Ureter (tissue), 1 donor: ENCODE measurements around the gene CAPZA1. TPM values are rescaled to one million over a fixed set of nuclear protein-coding genes. Genes with fewer than 3 reads are reported as not detected.

Experiments
- DNase-seq: peaks from one replicate; pipeline ENCODE4 v3.0.0-alpha.2; 2020; ENCODE audit warnings: low spot score
- total RNA-seq: library from RNA; stranded (reverse); gene quantifications from one replicate; pipeline ENCODE4 v1.2.4, GENCODE V29; 2023
- donor health status: DM: yes; HTN: yes; CAD: no.

CAPZA1 gene
- total RNA-seq, 1 donor from 2014 or later, result 146 TPM

DNA sequence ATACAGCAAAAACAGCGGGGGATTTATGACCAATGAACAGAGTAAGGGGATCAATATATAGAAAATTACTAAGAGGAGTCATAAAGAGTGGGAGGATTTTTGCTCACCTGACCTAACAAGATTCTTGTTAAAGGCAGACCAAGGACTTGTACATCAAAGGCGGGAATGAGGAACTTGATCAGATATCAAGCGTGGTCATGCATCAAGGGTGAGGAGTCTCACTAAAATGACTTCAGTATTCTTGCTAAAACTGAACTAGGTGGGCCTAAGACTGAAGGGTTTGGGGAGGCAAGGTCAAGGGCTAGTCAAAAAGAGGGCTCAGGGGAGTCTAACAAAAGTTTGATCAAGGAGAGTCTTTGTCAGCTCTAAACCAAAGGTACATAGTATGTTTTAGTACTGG lies 56.9 kb downstream of the CAPZA1 start:
- DNase-seq, result no peak

DNA sequence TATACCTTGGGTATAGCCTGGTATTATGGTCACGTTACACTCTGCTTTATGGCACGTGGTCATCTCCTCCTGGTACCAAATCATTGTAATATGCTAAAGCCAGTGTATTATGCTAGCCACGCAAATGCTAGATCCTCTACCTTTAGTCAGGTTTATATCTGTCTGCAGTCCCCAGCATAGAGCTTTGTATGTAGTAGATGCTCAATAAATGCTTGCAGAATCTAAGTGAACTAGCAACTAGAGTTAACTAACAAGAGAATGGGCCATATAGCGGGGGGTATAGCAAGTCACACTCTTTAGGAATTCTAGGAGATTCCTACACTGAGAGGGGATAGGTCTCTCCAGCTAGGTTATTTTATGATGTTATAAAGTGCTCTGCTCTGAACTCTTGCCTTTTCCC lies 57.9 kb downstream of the CAPZA1 start:
- DNase-seq, result no peak

DNA sequence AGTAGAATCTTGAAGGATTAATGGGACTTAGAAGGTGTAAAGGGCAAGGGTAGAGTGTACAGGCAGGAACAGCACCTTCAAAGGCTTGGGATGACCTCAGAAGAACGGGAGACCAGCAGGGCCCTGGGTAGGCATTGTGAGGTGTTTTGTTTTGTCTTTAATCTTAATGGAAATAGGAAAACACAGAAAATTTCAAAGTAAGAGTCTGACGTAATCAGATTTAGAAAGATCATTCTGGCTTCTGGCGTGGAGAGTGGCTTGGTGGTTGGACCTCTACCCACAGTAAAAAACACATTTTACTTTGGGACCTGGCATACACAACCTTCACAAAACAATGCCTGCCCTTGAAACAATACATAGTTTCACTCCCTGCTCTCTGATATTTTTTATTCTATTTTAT lies 59.0 kb downstream of the CAPZA1 start:
- no peak for DNase-seq

DNA sequence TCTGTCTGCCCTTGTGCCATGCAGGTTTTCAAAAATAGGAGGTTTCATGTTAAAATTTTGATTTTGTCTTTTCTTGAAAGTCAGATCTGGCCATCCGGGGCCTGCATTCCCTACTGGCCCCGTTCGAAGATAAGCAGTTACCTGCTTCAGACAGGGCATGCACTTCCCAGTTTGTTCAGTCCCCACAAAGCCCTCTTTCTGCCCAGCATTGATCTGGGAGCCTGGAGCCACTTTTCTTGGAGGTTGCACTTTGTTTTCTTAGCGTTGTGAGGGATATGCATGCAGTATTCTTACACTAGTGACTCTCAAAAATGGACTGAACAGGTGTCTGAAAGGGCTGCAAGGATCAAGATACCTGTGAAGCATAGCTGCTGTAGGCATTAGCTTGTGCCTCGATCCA lies 66.3 kb downstream of the CAPZA1 start:
- DNase-seq, result no peak

DNA sequence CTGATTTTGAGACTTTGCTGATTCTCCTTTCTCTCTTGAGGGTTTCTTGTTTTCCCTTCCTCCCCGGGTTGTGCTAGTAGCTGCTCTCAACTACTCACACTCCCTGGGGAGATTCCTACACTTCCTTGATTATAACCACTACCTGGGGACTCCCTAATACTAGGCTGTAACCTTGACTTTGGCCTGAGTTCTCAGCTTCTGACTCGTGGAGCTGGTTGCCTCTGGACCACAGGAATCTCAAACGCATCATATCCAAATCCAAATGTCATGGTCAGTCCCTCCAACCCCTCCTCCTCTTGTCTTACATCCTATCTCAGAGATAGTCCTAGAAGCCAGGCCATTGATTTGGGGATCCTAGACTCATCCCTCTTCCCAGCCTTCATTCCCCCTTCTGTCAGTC lies 66.8 kb downstream of the CAPZA1 start:
- DNase-seq, result no peak

DNA sequence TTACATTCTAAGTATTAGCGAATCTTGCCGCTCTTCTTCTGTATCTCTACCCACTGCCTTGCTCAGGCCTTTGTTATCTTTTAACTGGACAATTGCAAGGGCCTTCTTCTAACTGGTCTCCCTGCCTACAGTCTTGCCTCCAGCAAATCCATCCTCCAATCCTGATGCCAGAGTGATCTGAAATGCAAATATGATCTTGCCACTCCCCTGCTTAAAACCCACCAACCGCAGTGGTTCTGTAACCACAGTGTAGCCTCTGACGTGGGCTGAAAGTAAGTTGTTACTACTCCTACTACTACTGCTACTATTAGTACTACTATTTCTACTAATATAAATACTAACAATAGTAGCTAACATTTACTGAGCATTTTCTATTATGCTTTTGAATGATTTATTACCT lies 67.2 kb downstream of the CAPZA1 start:
- DNase-seq, result no peak

DNA sequence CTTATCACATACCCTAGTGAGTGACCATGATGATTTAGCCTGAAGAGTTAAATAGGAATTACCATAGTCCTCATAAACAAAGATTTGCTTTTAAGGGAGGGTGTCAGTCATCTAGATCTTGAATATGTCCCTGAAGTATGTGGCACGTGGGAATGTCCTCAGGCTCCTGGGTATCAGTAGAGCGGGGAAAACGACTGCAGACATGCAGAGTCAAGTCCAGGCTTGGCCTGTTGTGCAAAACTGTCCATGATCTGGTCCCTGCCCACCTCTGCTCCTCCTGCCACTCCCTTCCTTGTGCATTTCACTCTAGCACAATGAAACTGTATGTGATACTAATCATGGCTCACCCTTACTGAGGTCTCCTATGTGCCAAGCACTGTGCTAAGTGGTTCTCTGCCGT lies 67.7 kb downstream of the CAPZA1 start:
- DNase-seq, result peak; percentile 81

DNA sequence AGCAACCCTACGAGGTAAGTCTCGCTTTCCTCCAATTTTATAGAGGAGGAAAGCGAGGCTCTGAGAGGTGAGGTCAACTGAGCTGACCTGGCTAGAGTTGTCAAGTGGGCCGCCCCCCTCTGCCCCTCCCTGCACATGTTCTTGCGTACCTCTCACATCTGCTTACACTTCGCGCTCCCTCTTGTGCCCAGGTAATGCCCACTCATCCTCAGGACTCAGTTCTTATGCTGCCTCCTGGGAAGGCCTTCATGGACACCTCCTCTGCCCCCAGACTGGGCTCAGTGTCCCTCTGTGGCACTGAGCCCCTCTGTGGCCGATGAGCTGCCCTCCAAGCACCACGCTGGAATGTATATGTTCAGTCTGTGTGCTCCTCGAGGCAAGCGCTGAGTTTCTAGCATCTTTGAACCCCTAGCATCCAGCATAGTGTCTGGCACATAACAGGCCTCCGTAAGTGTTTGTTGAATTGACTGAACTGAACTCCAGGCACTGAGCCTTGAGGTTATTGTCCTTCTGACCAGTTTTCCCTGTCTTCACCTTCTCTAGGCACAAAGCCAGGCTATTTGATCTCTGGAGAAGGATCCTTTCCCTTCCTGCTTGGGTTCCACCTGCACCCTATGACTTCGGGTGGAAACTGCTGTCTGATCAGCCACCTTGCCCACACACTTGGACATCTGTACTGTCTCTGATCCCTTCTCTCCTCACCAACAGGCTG lies 68.3 kb downstream of the CAPZA1 start:
- DNase-seq, result peak; percentile 40

DNA sequence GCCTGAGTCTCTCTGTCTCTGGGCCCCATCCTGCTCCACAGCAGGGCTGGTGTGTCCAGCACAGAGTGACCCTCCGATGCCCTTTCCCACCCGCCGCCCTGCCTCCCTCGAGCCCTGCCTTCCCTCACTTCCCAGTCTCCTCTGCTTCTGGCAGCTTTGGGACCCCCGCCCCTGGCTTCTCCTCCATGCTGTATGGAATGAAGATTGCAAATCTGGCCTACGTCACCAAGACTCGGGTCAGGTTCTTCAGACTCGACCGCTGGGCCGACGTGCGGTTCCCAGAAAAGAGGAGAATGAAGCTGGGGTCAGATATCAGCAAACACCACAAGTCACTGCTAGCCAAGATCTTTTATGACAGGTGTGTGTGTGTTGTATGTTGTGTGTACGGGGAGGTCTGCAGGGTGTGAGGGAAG lies 69.2 kb downstream of the CAPZA1 start:
- DNase-seq, result no peak

DNA sequence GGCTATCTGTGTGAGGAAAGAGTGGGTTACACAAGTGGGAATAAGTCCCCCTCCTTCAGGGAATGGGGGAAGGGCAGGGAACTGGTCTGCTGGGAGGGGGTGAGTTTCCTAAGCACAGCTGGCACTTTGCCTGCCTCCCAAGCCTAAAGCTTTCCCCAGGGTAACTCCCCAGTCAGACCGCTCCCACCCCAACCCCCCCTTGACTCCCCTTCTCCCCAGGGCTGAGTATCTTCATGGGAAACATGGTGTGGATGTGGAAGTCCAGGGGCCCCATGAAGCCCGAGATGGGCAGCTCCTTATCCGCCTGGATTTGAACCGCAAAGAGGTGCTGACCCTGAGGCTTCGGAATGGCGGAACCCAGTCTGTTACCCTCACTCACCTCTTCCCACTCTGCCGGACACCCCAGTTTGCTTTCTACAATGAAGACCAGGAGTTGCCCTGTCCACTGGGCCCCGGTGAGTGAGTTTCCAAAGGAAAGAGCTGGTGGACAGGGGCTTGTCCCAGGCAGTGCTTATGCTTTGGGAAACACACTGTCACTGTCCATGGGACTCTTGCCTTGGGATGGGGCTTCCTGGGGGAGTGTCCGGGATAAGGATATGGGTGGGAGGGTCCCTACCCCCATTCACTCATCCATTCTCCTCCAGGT lies 69.7 kb downstream of the CAPZA1 start:
- DNase-seq, result peak; percentile 19

DNA sequence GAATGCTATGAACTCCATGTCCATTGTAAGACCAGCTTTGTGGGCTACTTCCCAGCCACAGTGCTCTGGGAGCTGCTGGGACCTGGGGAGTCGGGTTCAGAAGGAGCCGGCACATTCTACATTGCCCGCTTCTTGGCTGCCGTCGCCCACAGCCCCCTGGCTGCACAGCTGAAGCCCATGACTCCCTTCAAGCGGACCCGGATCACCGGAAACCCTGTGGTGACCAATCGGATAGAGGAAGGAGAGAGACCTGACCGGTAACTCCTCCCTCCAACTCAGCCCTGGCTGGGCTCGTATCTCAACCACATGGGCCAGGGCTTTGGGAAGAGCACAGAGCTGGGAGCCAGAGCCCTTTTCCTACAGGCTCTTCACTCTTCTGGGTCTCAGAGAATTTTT lies 70.2 kb downstream of the CAPZA1 start:
- no peak for DNase-seq

DNA sequence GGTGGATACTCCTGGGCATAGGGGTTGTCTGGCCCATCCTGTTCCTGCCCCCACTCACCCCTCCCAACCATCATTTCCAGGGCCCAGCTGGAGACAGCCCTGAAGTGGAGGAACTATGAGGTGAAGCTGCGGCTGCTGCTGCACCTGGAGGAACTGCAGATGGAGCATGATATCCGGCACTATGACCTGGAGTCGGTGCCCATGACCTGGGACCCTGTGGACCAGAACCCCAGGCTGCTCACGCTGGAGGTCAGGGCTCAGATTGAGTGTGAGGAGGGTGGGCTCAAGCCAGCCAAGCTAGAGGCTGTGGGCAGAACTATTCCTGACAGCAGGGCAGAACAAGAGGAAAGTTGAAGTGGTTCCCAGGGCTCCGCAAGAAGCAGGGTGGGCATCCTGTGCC lies 73.0 kb downstream of the CAPZA1 start:
- peak; percentile 28 for DNase-seq

DNA sequence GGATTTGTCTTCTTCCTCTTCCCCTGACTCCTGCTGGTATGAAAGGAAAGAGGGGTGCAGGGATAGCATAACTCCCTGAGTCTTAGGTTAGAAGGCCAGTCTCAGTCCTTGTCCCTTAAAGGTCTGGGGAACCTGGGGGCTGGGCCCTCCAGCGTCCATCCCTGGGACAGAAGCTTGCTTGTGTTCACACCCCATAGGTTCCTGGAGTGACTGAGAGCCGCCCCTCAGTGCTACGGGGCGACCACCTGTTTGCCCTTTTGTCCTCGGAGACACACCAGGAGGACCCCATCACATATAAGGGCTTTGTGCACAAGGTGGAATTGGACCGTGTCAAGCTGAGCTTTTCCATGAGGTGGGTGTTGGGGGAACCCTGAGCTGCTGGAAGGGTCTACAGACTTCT lies 74.2 kb downstream of the CAPZA1 start:
- peak; percentile 22 for DNase-seq

DNA sequence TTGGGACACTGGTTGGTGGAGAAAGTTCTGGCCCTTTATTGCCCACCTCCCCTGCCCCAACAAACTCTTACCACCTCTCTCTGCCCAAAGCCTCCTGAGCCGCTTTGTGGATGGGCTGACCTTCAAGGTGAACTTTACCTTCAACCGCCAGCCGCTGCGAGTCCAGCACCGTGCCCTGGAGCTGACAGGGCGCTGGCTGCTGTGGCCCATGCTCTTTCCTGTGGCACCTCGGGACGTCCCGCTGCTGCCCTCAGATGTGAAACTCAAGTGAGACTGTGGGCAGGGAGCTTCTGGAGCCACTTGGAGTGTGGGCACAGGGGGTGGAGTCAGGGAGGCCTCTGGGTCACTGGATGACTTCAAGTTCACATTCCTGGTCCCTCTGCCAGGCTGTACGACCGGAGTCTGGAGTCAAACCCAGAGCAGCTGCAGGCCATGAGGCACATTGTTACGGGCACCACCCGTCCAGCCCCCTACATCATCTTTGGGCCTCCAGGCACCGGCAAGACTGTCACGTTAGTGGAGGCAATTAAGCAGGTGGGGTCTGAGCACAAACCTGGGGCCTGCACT lies 74.8 kb downstream of the CAPZA1 start:
- peak; percentile 35 for DNase-seq

DNA sequence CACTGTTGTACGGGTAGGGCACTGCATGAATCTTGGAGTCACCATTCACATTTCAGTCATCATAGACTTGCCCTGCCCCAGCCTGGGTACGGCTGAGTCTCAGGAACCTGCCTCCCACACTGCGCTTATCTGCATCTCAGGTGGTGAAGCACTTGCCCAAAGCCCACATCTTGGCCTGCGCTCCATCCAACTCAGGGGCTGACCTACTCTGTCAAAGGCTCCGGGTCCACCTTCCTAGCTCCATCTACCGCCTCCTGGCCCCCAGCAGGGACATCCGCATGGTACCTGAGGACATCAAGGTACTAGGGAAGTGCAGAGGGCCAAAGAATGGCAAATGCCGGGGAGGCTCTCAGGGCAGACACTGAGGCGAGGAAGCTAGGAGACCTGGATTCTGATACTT lies 75.6 kb downstream of the CAPZA1 start:
- DNase-seq, result peak; percentile 38

DNA sequence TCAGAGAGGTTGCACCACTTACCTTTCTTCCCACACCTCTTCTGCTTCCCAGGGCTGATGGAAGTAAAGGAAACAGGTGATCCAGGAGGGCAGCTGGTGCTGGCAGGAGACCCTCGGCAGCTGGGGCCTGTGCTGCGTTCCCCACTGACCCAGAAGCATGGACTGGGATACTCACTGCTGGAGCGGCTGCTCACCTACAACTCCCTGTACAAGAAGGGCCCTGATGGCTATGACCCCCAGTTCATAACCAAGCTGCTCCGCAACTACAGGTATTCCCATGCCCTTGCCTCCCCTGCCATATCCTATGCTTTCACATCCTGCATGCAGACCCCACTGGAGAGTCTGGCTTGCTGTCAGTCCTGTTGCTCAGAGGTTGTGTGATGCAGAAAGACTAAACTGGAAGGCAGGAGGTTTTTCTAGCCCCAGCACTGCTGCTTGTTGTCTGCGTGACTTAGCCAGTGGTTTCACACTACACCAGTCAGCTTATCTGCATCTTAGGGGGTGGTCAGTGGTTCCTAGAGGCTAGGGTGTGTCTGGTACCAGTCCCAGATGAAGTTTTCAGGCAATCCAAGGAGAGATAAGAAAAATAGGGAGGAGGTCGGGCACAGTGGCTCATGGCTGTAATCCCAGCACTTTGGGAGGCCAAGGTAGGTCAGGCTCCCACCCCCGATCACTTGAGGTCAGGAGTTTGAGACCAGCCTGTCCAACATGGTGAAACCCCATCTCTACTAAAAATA lies 77.1 kb downstream of the CAPZA1 start:
- DNase-seq, result no peak

DNA sequence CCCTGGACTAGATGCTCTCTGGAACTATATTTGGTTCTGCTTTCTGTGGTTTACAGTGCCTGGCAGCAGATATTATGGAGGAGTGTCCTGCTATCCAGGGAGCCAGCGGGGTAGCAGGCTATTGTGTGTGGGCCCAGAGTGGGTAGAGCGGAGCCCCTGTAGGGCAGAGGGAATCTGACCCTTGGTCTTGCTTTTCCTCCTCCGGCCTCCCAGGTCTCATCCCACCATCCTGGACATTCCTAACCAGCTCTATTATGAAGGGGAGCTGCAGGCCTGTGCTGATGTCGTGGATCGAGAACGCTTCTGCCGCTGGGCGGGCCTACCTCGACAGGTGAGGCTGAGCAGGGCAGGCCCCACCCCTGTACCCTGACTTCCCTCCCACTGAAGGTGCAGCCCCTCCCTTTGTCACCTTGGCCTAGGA lies 78.2 kb downstream of the CAPZA1 start:
- no peak for DNase-seq

DNA sequence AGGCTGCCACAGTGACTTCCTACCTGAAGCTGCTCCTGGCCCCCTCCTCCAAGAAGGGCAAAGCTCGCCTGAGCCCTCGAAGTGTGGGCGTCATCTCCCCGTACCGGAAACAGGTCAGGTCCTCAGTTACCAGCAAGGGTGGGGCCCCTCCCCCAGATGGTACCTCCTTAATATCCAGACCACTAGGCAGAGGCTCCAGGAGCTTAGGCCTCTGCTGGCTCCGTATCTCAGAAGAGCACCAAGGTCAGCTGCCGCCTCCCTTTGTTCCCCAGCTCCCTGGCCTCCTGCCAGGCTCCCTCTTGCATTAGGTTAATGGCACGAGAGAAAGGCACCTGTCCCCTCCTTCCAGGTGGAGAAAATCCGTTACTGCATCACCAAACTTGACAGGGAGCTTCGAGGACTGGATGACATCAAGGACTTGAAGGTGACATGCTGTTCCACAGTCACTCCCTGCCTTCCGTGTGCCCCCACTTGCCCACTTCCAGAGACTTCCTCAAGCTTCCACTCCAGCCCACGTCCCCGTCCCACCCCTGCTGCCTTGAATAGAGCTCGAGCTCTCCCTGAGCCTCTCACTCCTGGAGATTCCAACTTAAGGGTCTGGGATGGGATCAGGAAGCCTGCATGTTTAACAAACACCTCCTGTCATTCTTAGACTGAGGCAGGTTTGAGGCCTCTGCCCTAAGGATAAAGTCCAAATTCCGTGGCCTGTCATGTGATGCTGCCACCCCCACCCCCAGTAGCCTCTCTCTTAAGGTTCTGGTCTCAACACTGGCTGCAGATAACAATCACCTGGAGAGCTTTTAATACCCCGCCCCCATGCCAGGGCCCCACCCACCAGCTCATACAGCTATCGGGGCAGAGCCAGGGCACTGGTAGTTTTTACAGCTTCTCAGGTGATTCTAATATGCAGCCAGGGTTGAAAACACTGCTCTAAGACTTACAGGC lies 79.0 kb downstream of the CAPZA1 start:
- DNase-seq, result no peak

DNA sequence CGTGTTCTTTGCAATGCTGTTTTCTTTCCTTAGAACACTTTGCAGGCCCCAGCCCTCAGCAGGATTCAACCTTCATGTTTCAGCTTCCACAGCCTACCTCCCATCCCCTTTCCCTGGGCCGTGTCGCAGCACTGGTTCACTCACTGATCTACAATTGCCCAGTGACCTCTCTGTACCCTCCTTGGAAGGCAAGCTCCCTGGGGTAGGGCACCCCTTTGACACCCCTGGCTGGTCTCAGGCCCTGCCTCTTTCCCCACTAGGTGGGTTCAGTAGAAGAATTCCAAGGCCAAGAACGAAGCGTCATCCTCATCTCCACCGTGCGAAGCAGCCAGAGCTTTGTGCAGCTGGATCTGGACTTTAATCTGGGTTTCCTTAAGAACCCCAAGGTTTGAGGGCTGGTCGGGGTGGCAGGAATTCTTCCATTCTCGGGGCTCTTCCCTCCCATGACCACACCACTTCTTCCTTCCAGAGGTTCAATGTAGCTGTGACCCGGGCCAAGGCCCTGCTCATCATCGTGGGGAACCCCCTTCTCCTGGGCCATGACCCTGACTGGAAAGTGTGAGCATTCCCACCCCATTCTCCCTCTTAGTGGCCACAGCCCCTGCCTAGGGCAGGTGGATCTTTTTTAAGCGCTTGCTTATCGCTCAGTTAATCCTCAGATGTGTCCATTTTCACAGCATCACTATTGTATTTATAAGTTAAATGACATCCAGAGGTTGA lies 80.0 kb downstream of the CAPZA1 start:
- DNase-seq, result no peak

DNA sequence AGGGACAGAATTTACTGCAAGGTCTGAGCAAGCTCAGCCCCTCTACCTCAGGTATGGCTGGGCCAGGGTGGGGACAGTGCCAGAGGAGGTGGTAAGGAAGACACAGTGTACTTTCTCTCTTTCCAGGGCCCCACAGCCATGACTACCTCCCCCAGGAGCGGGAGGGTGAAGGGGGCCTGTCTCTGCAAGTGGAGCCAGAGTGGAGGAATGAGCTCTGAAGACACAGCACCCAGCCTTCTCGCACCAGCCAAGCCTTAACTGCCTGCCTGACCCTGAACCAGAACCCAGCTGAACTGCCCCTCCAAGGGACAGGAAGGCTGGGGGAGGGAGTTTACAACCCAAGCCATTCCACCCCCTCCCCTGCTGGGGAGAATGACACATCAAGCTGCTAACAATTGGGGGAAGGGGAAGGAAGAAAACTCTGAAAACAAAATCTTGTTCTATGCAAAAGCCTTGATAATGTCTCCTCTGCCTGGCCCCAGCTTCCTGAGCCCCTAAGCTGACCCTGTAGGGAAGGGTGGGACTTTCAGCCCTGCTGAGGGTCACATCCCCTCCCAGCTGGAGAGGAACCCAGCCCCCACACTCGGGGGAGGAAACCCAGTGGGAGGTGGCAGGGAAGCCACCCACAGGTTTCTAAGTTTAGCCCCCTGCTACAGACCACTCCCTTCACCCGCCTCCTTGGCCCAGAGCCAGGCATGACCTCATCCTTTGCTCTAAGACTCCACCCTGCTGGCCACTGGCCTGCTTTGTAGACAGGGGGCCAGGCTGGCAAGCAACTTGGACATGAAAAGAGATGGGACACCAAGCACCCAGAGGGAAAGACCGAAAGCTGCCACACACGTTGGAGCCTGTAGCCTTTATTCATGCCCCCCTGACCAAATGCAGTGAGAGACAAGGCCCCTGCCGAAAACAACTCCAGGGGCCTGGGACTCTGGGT lies 80.9 kb downstream of the CAPZA1 start:
- DNase-seq, result peak; percentile 95
